ENCODE results near the gene INVS.

INVS gene

DNA sequence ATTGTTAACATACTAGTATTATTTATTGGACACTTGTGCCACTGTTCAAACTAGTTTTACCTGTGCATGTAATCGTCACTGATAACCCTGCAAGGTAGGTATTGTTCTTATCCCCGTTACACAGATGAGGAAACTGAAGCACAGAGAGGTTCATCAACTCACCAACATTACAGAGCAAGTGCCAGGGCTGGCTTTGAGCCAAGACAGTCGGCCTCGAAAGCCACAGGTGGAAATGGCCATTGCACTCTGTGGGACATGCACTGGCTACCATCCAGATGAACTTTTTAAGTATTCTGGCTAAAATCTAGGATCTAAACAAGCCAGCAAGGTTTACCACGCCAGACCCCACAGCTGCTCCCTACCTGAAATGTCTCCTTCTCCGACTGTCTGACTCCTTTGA, 195.8 kb downstream of the INVS start:
- TF ChIP-seq, protein P1, sequence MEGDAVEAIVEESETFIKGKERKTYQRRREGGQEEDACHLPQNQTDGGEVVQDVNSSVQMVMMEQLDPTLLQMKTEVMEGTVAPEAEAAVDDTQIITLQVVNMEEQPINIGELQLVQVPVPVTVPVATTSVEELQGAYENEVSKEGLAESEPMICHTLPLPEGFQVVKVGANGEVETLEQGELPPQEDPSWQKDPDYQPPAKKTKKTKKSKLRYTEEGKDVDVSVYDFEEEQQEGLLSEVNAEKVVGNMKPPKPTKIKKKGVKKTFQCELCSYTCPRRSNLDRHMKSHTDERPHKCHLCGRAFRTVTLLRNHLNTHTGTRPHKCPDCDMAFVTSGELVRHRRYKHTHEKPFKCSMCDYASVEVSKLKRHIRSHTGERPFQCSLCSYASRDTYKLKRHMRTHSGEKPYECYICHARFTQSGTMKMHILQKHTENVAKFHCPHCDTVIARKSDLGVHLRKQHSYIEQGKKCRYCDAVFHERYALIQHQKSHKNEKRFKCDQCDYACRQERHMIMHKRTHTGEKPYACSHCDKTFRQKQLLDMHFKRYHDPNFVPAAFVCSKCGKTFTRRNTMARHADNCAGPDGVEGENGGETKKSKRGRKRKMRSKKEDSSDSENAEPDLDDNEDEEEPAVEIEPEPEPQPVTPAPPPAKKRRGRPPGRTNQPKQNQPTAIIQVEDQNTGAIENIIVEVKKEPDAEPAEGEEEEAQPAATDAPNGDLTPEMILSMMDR (IDR thresholded peaks at IDR 0.05; ENCODE audit: low read depth, low read length), result no peak
- DNase-seq (ENCODE audit: low read depth in 2 of 2), result no peak
- no peak overlapping the region for H3K4me3 ChIP-seq (replicated peaks in 1 of 2; ENCODE audit: low read depth in 2 of 2, low read length in 2 of 2)

DNA sequence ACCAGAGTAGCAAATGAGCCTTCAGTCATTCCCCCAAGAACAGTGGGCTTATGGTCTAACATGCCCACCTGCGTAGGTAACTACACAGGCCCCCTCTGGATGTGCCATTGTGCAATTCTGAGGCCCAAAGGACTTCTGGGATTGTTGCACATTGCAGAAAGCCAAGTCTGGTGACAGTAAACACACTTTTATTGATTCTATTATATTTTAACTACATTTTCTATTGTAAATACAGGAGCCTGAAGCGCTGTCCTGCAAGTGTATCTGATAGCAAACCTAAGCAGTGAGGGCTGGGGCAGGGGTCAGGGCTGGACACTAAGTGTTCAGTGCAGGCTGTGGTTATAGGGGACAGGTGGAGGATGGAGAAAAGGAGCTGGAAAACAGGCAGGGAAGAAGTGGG, 196.2 kb downstream of the INVS start:
- no peak overlapping the region for H3K4me3 ChIP-seq (replicated peaks in 1 of 2; ENCODE audit: low read depth in 2 of 2, low read length in 2 of 2)
- TF ChIP-seq, protein P1 (IDR thresholded peaks at IDR 0.05; ENCODE audit: low read depth, low read length), result no peak
- DNase-seq (ENCODE audit: low read depth in 2 of 2), result no peak

DNA sequence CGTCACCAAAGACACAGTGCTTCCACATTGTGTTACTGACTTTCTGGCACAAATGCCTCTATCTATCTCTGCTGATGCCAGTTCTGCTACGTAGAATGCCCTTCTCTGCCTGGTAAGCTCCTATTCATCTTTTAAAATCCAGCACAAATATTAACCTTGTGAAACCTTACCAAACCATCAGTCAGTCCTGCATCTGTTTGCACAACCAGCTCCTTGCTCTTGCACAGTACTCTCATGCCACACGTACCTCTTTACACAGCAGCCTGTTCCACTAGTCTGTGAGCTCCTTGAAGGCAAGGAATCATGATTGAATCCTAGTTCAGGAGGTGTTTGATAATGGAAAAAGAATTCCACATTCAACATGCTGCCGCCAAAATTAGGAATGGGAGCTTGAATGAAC, 197.4 kb downstream of the INVS start:
- TF ChIP-seq, protein P1 (IDR thresholded peaks at IDR 0.05; ENCODE audit: low read depth, low read length), result no peak
- no peak for DNase-seq (ENCODE audit: low read depth in 2 of 2)
- H3K4me3 ChIP-seq (replicated peaks in 1 of 2; ENCODE audit: low read depth in 2 of 2, low read length in 2 of 2), result no peak overlapping the region

DNA sequence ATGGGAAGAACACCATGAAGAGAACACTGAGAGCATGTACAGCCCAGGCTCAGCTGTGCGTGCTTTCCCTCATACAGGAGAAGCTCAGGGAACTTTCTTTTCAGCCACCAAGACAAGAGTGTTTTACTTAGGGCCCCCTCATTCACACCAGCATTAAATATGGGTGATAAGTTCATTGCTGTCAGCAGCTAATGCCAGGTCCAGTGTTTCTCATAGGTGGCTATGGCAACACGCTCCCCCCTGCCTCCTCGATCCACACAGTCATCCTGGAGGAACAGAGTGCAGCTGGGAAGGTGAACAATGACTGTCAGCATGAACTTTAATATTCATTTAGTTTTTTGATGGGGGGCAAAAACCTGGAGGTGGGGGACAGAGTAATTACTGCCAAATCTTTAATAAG, 199.3 kb downstream of the INVS start:
- H3K4me3 ChIP-seq (replicated peaks in 1 of 2; ENCODE audit: low read depth in 2 of 2, low read length in 2 of 2), result no peak overlapping the region
- DNase-seq (ENCODE audit: low read depth in 2 of 2), result no peak
- TF ChIP-seq, protein P1 (IDR thresholded peaks at IDR 0.05; ENCODE audit: low read depth, low read length), result no peak

DNA sequence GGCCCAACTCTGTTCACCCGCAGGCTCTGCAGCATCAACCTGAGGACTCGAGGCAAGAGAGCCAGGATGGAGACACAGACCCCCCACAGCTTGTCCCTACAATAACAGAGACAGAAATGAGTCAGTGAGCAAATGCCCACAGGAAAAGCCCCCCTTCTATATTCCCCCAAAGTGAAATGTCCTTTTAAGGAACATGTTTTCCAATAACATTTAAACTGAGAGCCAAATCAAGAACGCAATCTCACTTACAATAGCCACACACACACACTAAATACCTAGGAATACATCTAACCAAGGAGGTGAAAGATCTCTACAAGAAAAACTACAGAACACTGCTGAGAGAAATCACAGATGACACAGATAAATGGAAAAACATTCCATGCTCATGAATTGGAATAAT, 204.7 kb downstream of the INVS start:
- no peak for DNase-seq (ENCODE audit: low read depth in 2 of 2)
- H3K4me3 ChIP-seq (replicated peaks in 1 of 2; ENCODE audit: low read depth in 2 of 2, low read length in 2 of 2), result no peak overlapping the region
- TF ChIP-seq, protein P1 (IDR thresholded peaks at IDR 0.05; ENCODE audit: low read depth, low read length), result no peak

DNA sequence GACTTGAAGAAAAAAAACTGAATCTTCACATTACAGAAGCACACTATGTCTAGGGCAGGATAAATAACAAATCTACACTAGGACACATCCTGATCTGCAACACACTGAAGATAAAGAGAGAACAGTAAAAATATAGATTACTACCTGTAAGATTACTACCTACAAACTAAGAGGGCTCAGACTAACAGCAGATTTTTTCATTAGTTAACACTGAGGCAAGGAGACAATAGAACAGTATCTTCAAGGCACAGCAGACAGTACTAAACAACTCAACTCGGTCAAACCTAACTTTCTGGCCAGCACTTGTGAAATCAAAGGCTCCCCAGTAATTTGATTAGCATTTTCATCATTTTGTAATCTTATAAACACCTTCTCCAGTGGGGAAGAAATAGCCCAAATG, 207.2 kb downstream of the INVS start:
- TF ChIP-seq, protein P1 (IDR thresholded peaks at IDR 0.05; ENCODE audit: low read depth, low read length), result no peak
- DNase-seq (ENCODE audit: low read depth in 2 of 2), result no peak
- H3K4me3 ChIP-seq (replicated peaks in 1 of 2; ENCODE audit: low read depth in 2 of 2, low read length in 2 of 2), result no peak overlapping the region

DNA sequence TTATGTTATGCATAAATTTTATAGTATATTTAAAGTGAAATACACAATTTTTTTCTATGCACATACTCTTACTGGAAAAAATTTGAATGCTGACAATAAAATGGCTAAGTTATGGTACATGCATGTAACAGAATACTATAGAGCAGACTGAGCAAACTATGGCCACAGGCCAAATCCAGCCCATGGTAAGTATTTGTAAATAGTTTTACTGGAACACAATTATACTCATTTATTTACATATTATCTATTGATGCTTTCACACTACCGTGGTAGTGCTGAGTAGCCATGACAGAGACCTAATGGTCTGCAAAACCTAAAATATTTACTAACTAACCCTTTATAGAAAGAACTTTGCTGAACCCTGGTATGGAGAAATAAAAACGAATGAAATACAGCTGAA, 208.0 kb downstream of the INVS start:
- TF ChIP-seq, protein P1 (IDR thresholded peaks at IDR 0.05; ENCODE audit: low read depth, low read length), result no peak
- H3K4me3 ChIP-seq (replicated peaks in 1 of 2; ENCODE audit: low read depth in 2 of 2, low read length in 2 of 2), result no peak overlapping the region
- no peak for DNase-seq (ENCODE audit: low read depth in 2 of 2)
